Immature natural killer cell (primary cell): ENCODE data around the gene SPRR2G. TPM values are rescaled to one million over a fixed set of nuclear protein-coding genes. Genes with fewer than 3 reads are reported as not detected.
"Not testable (repeated sequence)": the region's sequence is repeated elsewhere in the genome, so short reads cannot be mapped to it uniquely, and the experiment has no call there.

ENCODE experiments used
- DNase-seq, 3 donors: peaks; one replicate each; pipeline ENCODE4 v3.0.0; 2022; ENCODE audit warnings: mixed read lengths in 1 of 3
- H3K27ac Mint-ChIP-seq, 6 donors: one replicate each; pipeline ENCODE4 v1.8.0; 2020; ENCODE audit warnings: mixed read lengths in 6 of 6, mild to moderate bottlenecking in 5 of 6, inconsistent platforms in 4 of 6, moderate library complexity in 3 of 6
- H3K27me3 Mint-ChIP-seq, 3 donors: one replicate each; pipeline ENCODE4 v1.8.0; 2020 to 2021; ENCODE audit warnings: low read depth in 3 of 3, mild to moderate bottlenecking in 3 of 3, mixed read lengths in 3 of 3, moderate library complexity in 3 of 3, inconsistent platforms in 1 of 3
- H3K36me3 Mint-ChIP-seq, 3 donors: one replicate each; pipeline ENCODE4 v1.8.0; 2020; ENCODE audit warnings: mixed read lengths in 3 of 3, inconsistent platforms in 2 of 3, mild to moderate bottlenecking in 2 of 3
- H3K4me1 Mint-ChIP-seq, 2 donors: one replicate each; pipeline ENCODE4 v1.8.0; 2020; ENCODE audit warnings: inconsistent platforms in 2 of 2, mild to moderate bottlenecking in 2 of 2, mixed read lengths in 2 of 2, moderate library complexity in 1 of 2
- H3K4me3 Mint-ChIP-seq, 5 donors: one replicate each; pipeline ENCODE4 v1.8.0; 2020; ENCODE audit warnings: mild to moderate bottlenecking in 5 of 5, mixed read lengths in 5 of 5, inconsistent platforms in 3 of 5, moderate library complexity in 3 of 5
- H3K9me3 Mint-ChIP-seq, 6 donors: one replicate each; pipeline ENCODE4 v1.8.0; 2020; ENCODE audit warnings: mild to moderate bottlenecking in 6 of 6, mixed read lengths in 6 of 6, inconsistent platforms in 4 of 6, moderate library complexity in 3 of 6
- polyA plus RNA-seq, 3 donors: library from polyadenylated mRNA; unstranded; fragments of 300-500 nt; fragmentation: Illumina TruSeq; gene quantifications; one replicate each; pipeline ENCODE4 v1.2.3, GENCODE V29; 2021

Gene SPRR2G
- polyA plus RNA-seq, 3 donors from 2014 or later, result not detected

DNA sequence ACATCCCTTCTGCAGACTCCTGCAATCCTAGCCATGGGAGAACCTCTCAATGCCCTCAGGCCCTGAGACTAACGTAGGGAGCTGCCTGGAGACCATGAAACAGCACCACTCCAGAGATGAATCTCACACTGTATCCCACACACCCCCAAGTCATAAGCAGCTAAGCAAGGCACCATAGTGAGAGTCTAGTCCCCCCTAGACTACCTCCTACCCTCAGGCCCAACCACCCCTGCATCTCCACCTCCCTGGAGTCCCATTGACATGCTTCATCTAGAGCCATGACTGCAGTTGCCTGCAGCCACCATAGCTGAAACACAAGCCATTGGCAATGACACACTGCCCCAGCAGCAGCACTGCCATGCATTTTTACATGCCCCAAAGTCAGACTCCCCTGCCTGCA is 17.4 kb downstream of the SPRR2G start:
- Mint-ChIP-seq H3K27ac (no peak overlapping the region), H3K36me3 (no peaks in the 10 kb centered on the region)

DNA sequence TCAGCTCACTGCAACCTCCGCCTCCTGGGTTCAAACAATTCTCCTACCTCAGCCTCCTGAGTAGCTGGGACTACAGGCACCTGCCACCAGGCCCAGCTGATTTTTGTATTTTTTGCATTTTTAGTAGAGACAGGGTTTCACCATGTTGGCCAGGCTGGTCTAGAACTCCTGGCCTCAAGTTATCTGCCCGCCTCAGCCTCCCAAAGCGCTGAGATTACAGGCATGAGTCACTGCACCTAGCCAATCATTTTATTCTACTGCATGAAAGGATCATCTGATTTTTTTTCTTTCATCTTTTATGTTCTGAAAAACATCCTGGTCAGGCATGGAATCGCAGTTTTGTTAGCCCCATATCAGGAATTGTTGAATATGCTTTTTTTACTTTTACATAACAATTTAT is 22.0 kb downstream of the SPRR2G start:
- H3K36me3 Mint-ChIP-seq, H3K27me3 Mint-ChIP-seq, H3K4me1 Mint-ChIP-seq: not testable (repeated sequence)

More for the DNA sequence above, 17.4 kb downstream of the SPRR2G start:
- Mint-ChIP-seq H3K9me3 (peaks cover 0 to 2% (median 0%) of the 10 kb centered on the region in 6 donors), H3K4me3 (no peak overlapping the region), H3K27me3 (peaks cover 7 to 13% (median 11%) of the 10 kb centered on the region in 3 donors), H3K4me1 (no peaks in the 10 kb centered on the region)
- DNase-seq, result no peak

DNA sequence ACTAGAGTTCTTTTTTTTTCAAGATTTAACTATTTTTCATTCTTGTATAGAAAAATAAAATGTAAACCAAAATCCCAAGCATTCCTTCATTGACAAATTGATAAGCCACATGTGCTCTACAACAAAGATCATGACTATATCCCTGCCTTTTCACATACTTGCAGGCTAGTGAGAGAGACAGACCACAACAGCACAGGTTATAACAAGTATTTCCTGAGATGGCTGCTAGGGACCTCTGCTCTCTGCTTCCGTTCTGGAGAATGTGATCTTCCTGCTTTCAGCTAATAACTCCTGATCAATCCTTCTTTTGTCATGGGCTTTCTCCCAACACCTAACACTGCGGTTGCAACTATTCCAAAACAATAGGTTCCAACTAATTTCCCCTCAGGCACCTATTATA is 23.4 kb downstream of the SPRR2G start:
- no peaks in the 10 kb centered on the region for H3K4me1 Mint-ChIP-seq
- H3K27ac Mint-ChIP-seq, result no peak overlapping the region
- DNase-seq, result no peak
- no peaks in the 10 kb centered on the region for H3K36me3 Mint-ChIP-seq
- peaks cover 8 to 10% (median 8%) of the 10 kb centered on the region in 3 donors for H3K27me3 Mint-ChIP-seq
- H3K9me3 Mint-ChIP-seq, result peaks cover 0 to 12% (median 3%) of the 10 kb centered on the region in 6 donors
- no peak overlapping the region for H3K4me3 Mint-ChIP-seq

More for the DNA sequence above, 22.0 kb downstream of the SPRR2G start:
- H3K27ac Mint-ChIP-seq, H3K4me3 Mint-ChIP-seq, DNase-seq: not testable (repeated sequence)
- H3K9me3 Mint-ChIP-seq, result peaks cover 0 to 12% (median 2%) of the 10 kb centered on the region in 6 donors

DNA sequence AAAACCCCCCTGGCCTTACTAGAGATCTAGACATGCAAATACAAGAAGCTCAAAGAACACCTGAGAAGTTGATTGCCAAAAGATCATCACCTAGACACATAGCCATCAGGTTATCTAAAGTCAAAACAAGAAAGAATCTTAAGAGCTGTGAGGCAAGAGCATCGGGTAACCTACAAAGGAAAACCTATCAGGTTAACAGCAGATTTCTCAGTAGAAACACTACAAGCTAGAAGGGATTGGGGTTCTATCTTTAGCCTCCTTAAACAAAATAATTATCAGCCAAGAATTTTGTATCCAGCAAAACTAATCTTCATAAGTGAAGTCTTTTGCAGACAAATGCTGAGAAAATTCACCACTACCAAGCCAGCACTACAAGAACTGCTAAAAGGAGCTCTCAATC is 25.2 kb downstream of the SPRR2G start:
- no peak overlapping the region for H3K4me3 Mint-ChIP-seq
- peaks cover 6 to 10% (median 10%) of the 10 kb centered on the region in 3 donors for H3K27me3 Mint-ChIP-seq
- H3K36me3 Mint-ChIP-seq, result no peaks in the 10 kb centered on the region
- no peak for DNase-seq
- no peak overlapping the region for H3K27ac Mint-ChIP-seq
- H3K4me1 Mint-ChIP-seq, result no peaks in the 10 kb centered on the region
- peaks cover 0 to 12% (median 3%) of the 10 kb centered on the region in 6 donors for H3K9me3 Mint-ChIP-seq

DNA sequence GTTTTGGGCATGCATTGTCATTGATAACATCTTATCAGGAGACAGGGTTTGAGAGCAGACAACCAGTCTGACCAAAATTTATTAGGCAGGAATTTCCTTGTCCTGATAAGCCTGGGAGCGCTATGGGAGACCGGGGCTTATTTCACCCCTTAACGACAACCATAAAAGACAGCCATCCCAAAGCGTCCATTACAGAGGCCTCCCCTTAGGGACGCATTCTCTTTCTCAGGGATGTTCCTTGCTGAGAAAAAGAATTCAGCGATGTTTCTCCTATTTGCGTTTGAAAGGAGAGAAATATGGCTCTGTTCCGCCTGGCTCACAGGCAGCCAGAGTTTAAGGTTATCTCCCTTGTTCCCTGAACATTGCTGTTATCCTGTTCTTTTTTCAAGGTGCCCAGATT is 26.9 kb downstream of the SPRR2G start:
- H3K27ac Mint-ChIP-seq, H3K4me1 Mint-ChIP-seq, H3K36me3 Mint-ChIP-seq, H3K4me3 Mint-ChIP-seq, DNase-seq: not testable (repeated sequence)
- peaks cover 0 to 12% (median 3%) of the 10 kb centered on the region in 6 donors for H3K9me3 Mint-ChIP-seq
- H3K27me3 Mint-ChIP-seq, result peaks cover 7 to 11% (median 10%) of the 10 kb centered on the region in 3 donors

DNA sequence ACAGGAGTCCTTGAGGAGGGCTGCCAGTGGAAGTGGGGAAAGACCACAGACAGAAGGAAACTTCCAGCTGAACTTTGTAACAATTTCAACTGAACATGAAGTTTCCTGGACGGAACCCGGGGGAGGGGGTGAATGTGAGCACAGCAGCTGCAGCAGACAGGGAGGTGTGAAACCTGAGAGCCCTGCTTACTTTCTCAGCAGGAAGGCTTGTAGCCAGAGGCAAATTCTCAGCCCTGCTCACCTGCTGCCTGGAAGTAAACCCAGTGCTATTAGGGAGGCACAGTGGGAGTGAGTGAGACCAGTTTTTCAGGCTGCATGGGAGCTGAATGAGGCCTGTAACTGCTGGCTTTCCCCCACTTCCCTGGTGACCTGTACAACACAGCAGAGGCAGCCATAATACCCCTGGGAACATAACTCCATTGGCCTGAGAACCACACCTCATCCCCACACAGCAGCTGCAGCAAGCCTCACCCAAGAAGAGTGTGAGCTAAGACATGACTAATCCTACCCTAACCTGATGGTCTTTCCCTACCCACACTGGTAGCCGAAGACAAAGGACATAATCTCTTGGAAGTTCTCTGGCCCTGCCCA is 27.8 kb downstream of the SPRR2G start:
- H3K36me3 Mint-ChIP-seq, result no peaks in the 10 kb centered on the region
- H3K27me3 Mint-ChIP-seq, result peaks cover 7 to 13% (median 10%) of the 10 kb centered on the region in 3 donors
- no peak overlapping the region for H3K27ac Mint-ChIP-seq
- no peaks in the 10 kb centered on the region for H3K4me1 Mint-ChIP-seq
- peaks cover 0 to 12% (median 3%) of the 10 kb centered on the region in 6 donors for H3K9me3 Mint-ChIP-seq
- no peak overlapping the region for H3K4me3 Mint-ChIP-seq
- DNase-seq, result no peak

DNA sequence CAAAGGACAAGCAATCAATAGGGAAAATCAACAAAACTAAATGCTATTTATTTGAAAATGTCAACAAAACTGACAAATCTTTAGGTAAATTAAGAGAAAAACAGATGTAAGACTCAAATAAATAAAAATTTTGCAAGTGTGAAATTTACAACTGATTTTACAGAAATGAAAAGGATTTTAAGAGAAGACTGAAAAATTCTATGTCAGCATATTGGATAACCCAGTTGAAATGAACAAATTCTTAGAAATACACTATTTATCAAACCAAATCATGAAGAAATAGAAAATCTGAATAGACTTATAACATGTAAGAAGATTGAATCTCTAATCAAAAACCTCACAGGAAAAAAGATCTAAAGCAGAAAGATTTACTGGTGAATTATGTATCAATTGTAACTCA is 29.7 kb downstream of the SPRR2G start:
- H3K4me3 Mint-ChIP-seq, result no peak overlapping the region
- no peak for DNase-seq
- peaks cover 4 to 8% (median 7%) of the 10 kb centered on the region in 3 donors for H3K27me3 Mint-ChIP-seq
- H3K4me1 Mint-ChIP-seq, result no peaks in the 10 kb centered on the region
- H3K36me3 Mint-ChIP-seq, result no peaks in the 10 kb centered on the region
- peaks cover 0 to 12% (median 2%) of the 10 kb centered on the region in 6 donors for H3K9me3 Mint-ChIP-seq
- H3K27ac Mint-ChIP-seq, result no peak overlapping the region

DNA sequence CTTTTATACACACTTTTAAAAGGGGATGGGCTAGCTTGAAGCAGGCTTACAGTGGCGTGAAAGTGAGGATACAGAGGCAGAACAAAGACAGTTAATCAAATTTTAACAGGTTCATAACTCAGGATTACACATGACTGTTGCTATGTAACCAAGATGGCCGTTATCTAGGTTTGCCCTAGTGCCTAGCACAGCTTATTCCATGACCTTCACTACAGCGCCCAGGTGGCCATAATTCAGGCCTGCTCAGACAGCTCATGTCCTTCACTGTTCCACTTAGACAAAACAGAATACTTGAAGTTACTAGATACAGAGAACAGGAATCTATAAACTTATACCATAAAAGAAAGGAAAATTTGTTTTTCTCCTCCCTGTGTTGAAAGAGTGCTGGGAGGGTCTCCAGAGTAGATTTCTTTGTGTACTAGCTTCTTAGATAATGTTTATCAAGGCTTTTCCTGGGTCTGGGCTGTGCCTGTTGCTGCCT is 31.2 kb downstream of the SPRR2G start:
- Mint-ChIP-seq H3K27ac (no peak overlapping the region), H3K9me3 (peaks cover 0 to 7% (median 0%) of the 10 kb centered on the region in 6 donors), H3K36me3 (no peaks in the 10 kb centered on the region), H3K4me1 (no peaks in the 10 kb centered on the region), H3K4me3 (no peak overlapping the region), H3K27me3 (peaks cover 4 to 8% (median 7%) of the 10 kb centered on the region in 3 donors)
- no peak for DNase-seq

DNA sequence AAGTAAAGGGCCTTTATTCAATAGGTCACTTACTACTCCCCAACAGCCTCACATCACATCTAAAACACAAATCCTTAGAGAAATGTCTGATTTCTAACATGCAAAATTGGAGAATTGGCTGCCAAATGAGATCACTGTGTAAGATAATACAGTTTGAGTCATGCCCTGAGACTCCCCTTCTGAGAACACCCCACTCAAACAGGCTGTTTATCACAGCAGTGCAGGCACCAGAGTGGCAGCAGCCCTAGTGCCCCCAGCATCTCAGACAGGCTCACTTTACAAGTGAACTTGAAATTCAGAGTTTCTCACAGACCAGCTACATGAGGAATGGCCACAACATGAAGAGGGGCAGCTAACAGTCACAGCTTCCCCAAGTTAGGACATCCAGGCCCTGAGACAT is 35.4 kb downstream of the SPRR2G start:
- not testable (repeated sequence) for H3K9me3 Mint-ChIP-seq, H3K27me3 Mint-ChIP-seq, DNase-seq, H3K4me3 Mint-ChIP-seq, H3K36me3 Mint-ChIP-seq, H3K4me1 Mint-ChIP-seq, H3K27ac Mint-ChIP-seq

DNA sequence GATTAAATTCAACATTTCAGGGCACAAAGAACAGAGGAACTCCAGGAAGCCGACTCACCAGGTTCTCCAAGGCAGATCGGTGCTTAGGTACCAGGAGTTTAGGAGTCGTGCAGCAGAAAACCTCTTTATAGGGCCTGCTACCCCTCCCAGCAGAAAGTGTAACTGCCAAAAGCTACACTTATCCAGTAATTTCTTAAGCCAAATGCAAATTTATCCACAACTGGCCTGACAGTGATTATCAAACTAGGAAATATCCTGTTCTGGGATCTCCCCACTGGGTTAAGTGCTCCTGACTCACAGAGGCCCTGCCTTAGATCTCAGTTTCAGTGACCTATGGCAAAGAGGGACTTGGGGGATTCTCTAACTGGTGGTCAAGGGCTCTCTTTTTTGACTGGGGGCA is 37.3 kb downstream of the SPRR2G start, which contains the start of gene SPRR2F:
Gene SPRR2F (minus strand): TSS at position 101 of the 400 bp plus-strand sequence. CDS start 783 bp downstream, outside the sequence.
- H3K27ac Mint-ChIP-seq, result no peak within 1 kb of the TSS

DNA sequence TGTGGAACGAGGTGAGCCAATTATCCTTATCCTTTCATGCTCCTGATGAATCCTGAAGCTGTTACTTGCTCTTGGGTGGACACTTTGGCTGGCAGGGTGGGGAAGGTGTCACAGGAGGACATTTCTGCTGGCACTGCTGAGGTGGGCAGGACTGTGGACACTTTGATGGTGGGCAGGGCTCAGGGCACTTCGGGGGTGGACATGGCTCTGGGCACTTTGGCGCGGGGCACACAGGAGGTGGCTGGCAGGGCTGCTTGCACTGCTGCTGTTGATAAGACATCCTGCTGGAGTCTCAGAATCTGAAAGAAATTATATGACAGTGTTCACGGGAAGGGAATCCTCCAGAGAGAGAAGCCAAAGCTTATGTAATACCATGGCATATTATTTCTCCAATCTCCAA is 38.2 kb downstream of the SPRR2G start:
- H3K36me3 Mint-ChIP-seq, H3K4me1 Mint-ChIP-seq, H3K27ac Mint-ChIP-seq, H3K4me3 Mint-ChIP-seq, H3K9me3 Mint-ChIP-seq, H3K27me3 Mint-ChIP-seq, DNase-seq: not testable (repeated sequence)

More for the DNA sequence above, 37.3 kb downstream of the SPRR2G start, which contains the start of gene SPRR2F:
- Mint-ChIP-seq H3K27me3 (peaks cover 0 to 4% (median 4%) of the 10 kb centered on the region in 3 donors), H3K9me3 (no peaks in the 10 kb centered on the region), H3K4me1 (no peaks in the 10 kb centered on the region), H3K36me3 (no peaks in the 10 kb centered on the region), H3K4me3 (no peak within 1 kb of the TSS)
- DNase-seq, result no peak

DNA sequence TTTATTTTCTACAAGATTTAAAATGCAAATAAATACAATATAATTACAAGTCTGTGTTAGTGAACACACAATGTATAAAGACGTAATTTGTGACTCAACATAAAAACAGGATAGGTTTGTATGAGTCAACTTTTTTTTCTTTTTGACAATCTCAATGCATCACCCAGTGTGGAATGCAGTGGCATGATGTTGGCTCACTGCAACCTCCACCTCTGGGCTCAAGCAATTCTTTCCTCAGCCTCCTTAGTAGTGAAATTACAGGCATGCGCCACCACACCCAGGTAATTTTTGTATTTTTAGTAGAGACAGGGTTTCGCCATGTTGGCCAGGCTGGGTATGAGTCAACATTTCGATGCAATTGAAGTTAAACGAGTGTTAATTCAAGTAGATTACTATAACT is 50.4 kb downstream of the SPRR2G start:
- no peak overlapping the region for H3K4me3 Mint-ChIP-seq
- no peak overlapping the region for H3K27ac Mint-ChIP-seq
- H3K4me1 Mint-ChIP-seq, result no peaks in the 10 kb centered on the region
- no peak for DNase-seq
- no peaks in the 10 kb centered on the region for H3K36me3 Mint-ChIP-seq
- no peaks in the 10 kb centered on the region for H3K9me3 Mint-ChIP-seq
- H3K27me3 Mint-ChIP-seq, result peaks cover 0 to 12% (median 5%) of the 10 kb centered on the region in 3 donors
